ENCODE data around the gene DAPK2.

DAPK2 gene

GRCh38 chr15:63918901-63919348 lies 127.4 kb downstream of the DAPK2 start:
- no peak overlapping the region for H3K4me3 ChIP-seq (ENCODE audit: low read depth, low read length)

GRCh38 chr15:63918317-63918672 lies 128.0 kb downstream of the DAPK2 start:
- H3K4me3 ChIP-seq (ENCODE audit: low read depth, low read length) = no peak overlapping the region

GRCh38 chr15:63917588-63918316 lies 128.5 kb downstream of the DAPK2 start:
- no peak overlapping the region for H3K4me3 ChIP-seq (ENCODE audit: low read depth, low read length)

- no peak overlapping the region for H3K4me3 ChIP-seq (ENCODE audit: low read depth, low read length)
Measured at GRCh38 chr15:63915873-63916771, 130.2 kb downstream of the DAPK2 start.

- H3K4me3 ChIP-seq (ENCODE audit: low read depth, low read length) = no peak overlapping the region
Measured at GRCh38 chr15:63915209-63915872, 130.9 kb downstream of the DAPK2 start.

- H3K4me3 ChIP-seq (ENCODE audit: low read depth, low read length) = no peak overlapping the region
Measured at GRCh38 chr15:63913786-63914315, 132.4 kb downstream of the DAPK2 start.

- H3K4me3 ChIP-seq (ENCODE audit: low read depth, low read length) = no peak overlapping the region
Measured at GRCh38 chr15:63913336-63913735, 132.9 kb downstream of the DAPK2 start.

GRCh38 chr15:63912061-63912615 lies 134.1 kb downstream of the DAPK2 start:
- no peak overlapping the region for H3K4me3 ChIP-seq (ENCODE audit: low read depth, low read length)

GRCh38 chr15:63911160-63911559 lies 135.1 kb downstream of the DAPK2 start:
- no peak overlapping the region for H3K4me3 ChIP-seq (ENCODE audit: low read depth, low read length)

GRCh38 chr15:63909819-63910437 lies 136.4 kb downstream of the DAPK2 start:
- no peak overlapping the region for H3K4me3 ChIP-seq (ENCODE audit: low read depth, low read length)

- H3K4me3 ChIP-seq (ENCODE audit: low read depth, low read length) = no peak overlapping the region
Measured at GRCh38 chr15:63908991-63909390, 137.3 kb downstream of the DAPK2 start.

- no peak overlapping the region for H3K4me3 ChIP-seq (ENCODE audit: low read depth, low read length)
Measured at GRCh38 chr15:63908281-63908680, 138.0 kb downstream of the DAPK2 start.

GRCh38 chr15:63907521-63907920 lies 138.8 kb downstream of the DAPK2 start:
- H3K4me3 ChIP-seq (ENCODE audit: low read depth, low read length) = no peak overlapping the region

- no peak overlapping the region for H3K4me3 ChIP-seq (ENCODE audit: low read depth, low read length)
Measured at GRCh38 chr15:63906266-63906584, 140.1 kb downstream of the DAPK2 start.

GRCh38 chr15:63905558-63906265 lies 140.6 kb downstream of the DAPK2 start:
- no peak overlapping the region for H3K4me3 ChIP-seq (ENCODE audit: low read depth, low read length)

- H3K4me3 ChIP-seq (ENCODE audit: low read depth, low read length) = no peak overlapping the region
Measured at GRCh38 chr15:63905131-63905530, 141.2 kb downstream of the DAPK2 start.

GRCh38 chr15:63904042-63904441 lies 142.2 kb downstream of the DAPK2 start:
- H3K4me3 ChIP-seq (ENCODE audit: low read depth, low read length) = no peak overlapping the region

- H3K4me3 ChIP-seq (ENCODE audit: low read depth, low read length) = no peak overlapping the region
Measured at GRCh38 chr15:63902671-63903035, 143.6 kb downstream of the DAPK2 start.

GRCh38 chr15:63901912-63902670 lies 144.2 kb downstream of the DAPK2 start:
- H3K4me3 ChIP-seq (ENCODE audit: low read depth, low read length) = no peak overlapping the region

Data from iPS-11a (cell line).